HG03521 (cell line): ENCODE results near the gene SHISA8.

ENCODE experiments used
- ATAC-seq: cut with Tn5 transposase; IDR thresholded peaks from one replicate; pipeline ENCODE4 v1.9.1; 2021; ENCODE audit warnings: mild to moderate bottlenecking, moderate library complexity; ENCODE audit not compliant: unreplicated experiment

The SHISA8 gene

GRCh38 chr22:41915786-41916493 is 1.1 kb upstream of the SHISA8 start:
- ATAC-seq: no peak

GRCh38 chr22:41914611-41915034 is 251 bp downstream of the SHISA8 start:
- ATAC-seq: no peak

GRCh38 chr22:41913842-41914534 is 886 bp downstream of the SHISA8 start:
- no peak for ATAC-seq

GRCh38 chr22:41913040-41913719 is 1.7 kb downstream of the SHISA8 start:
- no peak for ATAC-seq

GRCh38 chr22:41912338-41913039 is 2.4 kb downstream of the SHISA8 start:
- no peak for ATAC-seq

- no peak for ATAC-seq
Measured at GRCh38 chr22:41911001-41911611, 3.8 kb downstream of the SHISA8 start.

GRCh38 chr22:41910050-41911000 is 4.5 kb downstream of the SHISA8 start:
- ATAC-seq: no peak

- no peak for ATAC-seq
Measured at GRCh38 chr22:41909310-41910049, 5.4 kb downstream of the SHISA8 start.

GRCh38 chr22:41908411-41909309 is 6.2 kb downstream of the SHISA8 start:
- no peak for ATAC-seq

- ATAC-seq: no peak
Measured at GRCh38 chr22:41907436-41908401, 7.2 kb downstream of the SHISA8 start.

- ATAC-seq: no peak
Measured at GRCh38 chr22:41906822-41907221, 8.1 kb downstream of the SHISA8 start.

GRCh38 chr22:41905411-41906202 is 9.3 kb downstream of the SHISA8 start:
- ATAC-seq: no peak

- ATAC-seq: no peak
Measured at GRCh38 chr22:41904450-41905410, 10.1 kb downstream of the SHISA8 start.

- ATAC-seq: no peak
Measured at GRCh38 chr22:41902932-41903421, 11.9 kb downstream of the SHISA8 start.

GRCh38 chr22:41902016-41902415 is 12.9 kb downstream of the SHISA8 start:
- no peak for ATAC-seq
